ENCODE measurements around the gene NKX6-2. TPM values are rescaled to one million over a fixed set of nuclear protein-coding genes. Genes with fewer than 3 reads are reported as not detected.
"Not testable (repeated sequence)": the region's sequence is repeated elsewhere in the genome, so short reads cannot be mapped to it uniquely, and the experiment has no call there.

The NKX6-2 gene
- total and polyA plus RNA-seq, 2 of the 8 experiments (the other 6 are each of a cell fraction or from before 2014, with no cell fraction given), result 0.06 TPM; not detected in 1

DNA sequence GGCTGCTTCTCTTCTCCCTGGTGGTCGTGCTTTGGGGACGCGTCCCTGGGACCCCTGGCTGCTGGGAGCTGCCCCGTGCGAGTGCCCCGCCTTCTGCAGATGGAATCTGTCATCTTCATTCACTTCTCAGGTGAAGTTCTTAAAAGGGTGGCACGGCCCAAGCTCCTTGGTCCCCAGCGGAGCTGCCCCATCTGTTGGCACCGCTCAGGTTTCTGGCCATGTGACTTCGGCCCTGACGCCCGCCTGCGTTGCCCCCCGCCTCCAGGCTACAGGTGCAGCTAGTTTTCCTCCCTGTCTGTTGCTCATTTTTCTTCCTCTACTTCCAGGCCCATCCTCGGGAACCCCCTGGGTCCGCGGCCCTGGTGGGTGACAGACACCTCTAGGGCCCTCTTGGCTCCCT is 6.8 kb upstream of the NKX6-2 start (continued):
- no peak for TF ChIP-seq TCF12 (IDR thresholded peaks at IDR 0.05; ENCODE audit: low read depth, low read length)
- no peak for TF ChIP-seq CHD1 (IDR thresholded peaks at IDR 0.05; ENCODE audit: low read depth, low read length)
- no peak for TF ChIP-seq SRF (IDR thresholded peaks at IDR 0.05; ENCODE audit: low read depth, low read length)
- no peak for TF ChIP-seq PHF8 (conservative IDR thresholded peaks at IDR 0.05; ENCODE audit: low read depth, low read length)
- no peak for TF ChIP-seq NANOG (IDR thresholded peaks at IDR 0.05; ENCODE audit: insufficient read depth, low read depth, low read length, poor library complexity, severe bottlenecking)

DNA sequence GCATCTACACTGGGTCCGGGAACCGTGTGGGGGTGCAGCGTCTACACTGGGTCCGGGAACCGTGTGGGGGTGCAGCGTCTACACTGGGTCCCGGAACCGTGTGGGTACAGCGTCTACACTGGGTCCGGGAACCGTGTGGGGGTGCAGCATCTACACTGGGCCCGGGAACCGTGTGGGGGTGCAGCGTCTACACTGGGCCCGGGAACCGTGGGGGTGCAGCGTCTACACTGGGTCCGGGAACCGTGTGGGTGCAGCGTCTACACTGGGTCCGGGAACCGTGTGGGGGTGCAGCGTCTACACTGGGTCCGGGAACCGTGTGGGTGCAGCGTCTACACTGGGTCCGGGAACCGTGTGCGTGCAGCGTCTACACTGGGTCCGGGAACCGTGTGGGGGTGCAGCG is 6.2 kb upstream of the NKX6-2 start:
- H3K27me3 ChIP-seq (replicated peaks in 1 of 4; ENCODE audit: control insufficient read depth in 3 of 4, extremely low read depth in 1 of 4, insufficient read depth in 3 of 4, low read length in 3 of 4), result peaks cover 33 to 39% (median 39%) of the 10 kb centered on the region in 4 experiments
- not testable (repeated sequence) for H3K79me2 ChIP-seq (ENCODE audit: control insufficient read depth in 1 of 2, insufficient read depth in 2 of 2, low read length in 2 of 2); H3K4me1 ChIP-seq (replicated peaks in 1 of 4; ENCODE audit: control insufficient read depth in 3 of 4, insufficient read depth in 4 of 4, low read length in 3 of 4)

More for the DNA sequence above, 6.2 kb upstream of the NKX6-2 start:
- H2BK5ac ChIP-seq (ENCODE audit: low read depth, low read length); H3K56ac ChIP-seq (replicated peaks; ENCODE audit: insufficient read length, low read depth, low read length); H3K23me2 ChIP-seq (ENCODE audit: low read depth, low read length); H2AFZ ChIP-seq (ENCODE audit: low read length); H2BK120ac ChIP-seq (replicated peaks; ENCODE audit: low read depth, low read length); H2BK15ac ChIP-seq (ENCODE audit: low read length); H4K5ac ChIP-seq (ENCODE audit: insufficient read length, low read depth, low read length); H3K4me3 ChIP-seq (ENCODE audit: extremely low read depth in 1 of 4, insufficient read depth in 2 of 4, low read depth in 3 of 4, low read length in 4 of 4); H2AK5ac ChIP-seq (ENCODE audit: low read depth, low read length); H4K91ac ChIP-seq (replicated peaks; ENCODE audit: insufficient read length, low read length); H4K8ac ChIP-seq (ENCODE audit: extremely low read depth, insufficient read depth, low read length); H3K18ac ChIP-seq (ENCODE audit: extremely low read depth, low read length); H2BK12ac ChIP-seq (ENCODE audit: low read depth, low read length); H3K23ac ChIP-seq (ENCODE audit: insufficient read length); H3K14ac ChIP-seq (ENCODE audit: insufficient read length); H3K4ac ChIP-seq (replicated peaks; ENCODE audit: insufficient read length, low read depth, low read length); H2BK20ac ChIP-seq (ENCODE audit: low read length); H4K20me1 ChIP-seq (replicated peaks in 1 of 2; ENCODE audit: control insufficient read depth in 1 of 2, insufficient read depth in 2 of 2, low read length in 2 of 2); DNase-seq (ENCODE audit: low read depth in 1 of 2, low spot score in 2 of 2); H3K9me3 ChIP-seq (ENCODE audit: insufficient read depth in 2 of 2, low read depth in 1 of 2, low read length in 1 of 2); H3K27ac ChIP-seq (ENCODE audit: low read depth, low read length); H3K9ac ChIP-seq (replicated peaks in 1 of 4; ENCODE audit: extremely low read depth in 1 of 4, low read depth in 3 of 4, low read length in 3 of 4); FAIRE-seq; H3K79me1 ChIP-seq (ENCODE audit: low read depth, low read length); H3K36me3 ChIP-seq (ENCODE audit: control insufficient read depth in 2 of 4, insufficient read depth in 4 of 4, low read length in 3 of 4); POLR2A ChIA-PET (ENCODE audit: partially characterized antibody); H3K4me2 ChIP-seq (ENCODE audit: insufficient read depth in 1 of 2, low read depth in 2 of 2, low read length in 2 of 2): not testable (repeated sequence)
- CTCF ChIA-PET (ENCODE audit: partially characterized antibody), result interaction anchor here (0.7 to 1.6 kb wide), 3 partner anchors 9 to 138 kb away, joined by 3 to 6 read pairs (median 5); no protein-coding TSS in a partner anchor
- 91% methylated on average over 23 of the region's 33 CpGs; no CpG with 5 or more reads in 1 of the 2 experiments for WGBS, 2 experiments (ENCODE audit: extremely low coverage in 1 of 2, insufficient coverage in 1 of 2, insufficient read length in 1 of 2, insufficient replicate concordance in 2 of 2, low coverage in 1 of 2, low lambda C conversion rate in 2 of 2, missing lambda C conversion rate in 1 of 2)

Data from H1 (cell line).